K562 (cell line): ENCODE measurements around the gene NDUFB10. TPM values are rescaled to one million over a fixed set of nuclear protein-coding genes. Genes with fewer than 3 reads are reported as not detected.

Experiments
- ARID1B ChIP-seq: fragments of 450-650 bp; IDR thresholded peaks from 2 replicates; pipeline ENCODE4 v1.6.1; 2016; ENCODE audit warnings: antibody characterized with exemption, mild to moderate bottlenecking, inconsistent platforms
- ASH1L ChIP-seq: fragments of 450-650 bp; IDR thresholded peaks from 2 replicates; pipeline ENCODE4 v1.6.1; 2018; ENCODE audit warnings: borderline replicate concordance, mild to moderate bottlenecking, low read depth; ENCODE audit not compliant: partially characterized antibody
- DIDO1 ChIP-seq: fragments of 450-650 bp; IDR thresholded peaks from 2 replicates; pipeline ENCODE4 v1.6.1; 2016; ENCODE audit warnings: low read depth, missing biosample characterization, missing genetic modification characterization
- EZH2 ChIP-seq: IDR thresholded peaks from 2 replicates; pipeline ENCODE4 v1.6.1; 2012; ENCODE audit warnings: low read depth, mild to moderate bottlenecking, inconsistent platforms, low read length, borderline replicate concordance
- HEY1 ChIP-seq: fragments of 250-450 bp; sonication (Bioruptor Pico); IDR thresholded peaks from 2 replicates; pipeline ENCODE4 v1.5.0; 2020; ENCODE audit warnings: mild to moderate bottlenecking, moderate library complexity, borderline replicate concordance
- HINFP ChIP-seq: fragments of 450-650 bp; conservative IDR thresholded peaks from 2 replicates; pipeline ENCODE4 v1.6.1; 2016; ENCODE audit warnings: missing genetic modification characterization, low read depth, mild to moderate bottlenecking, control low read depth, missing compliant biosample characterization
- ILK ChIP-seq: fragments of 450-650 bp; IDR thresholded peaks from 2 replicates; pipeline ENCODE4 v1.6.1; 2016; ENCODE audit warnings: missing genetic modification characterization, low read depth, mild to moderate bottlenecking, missing compliant biosample characterization, moderate library complexity, borderline replicate concordance
- OTX1 ChIP-seq: fragments of 450-650 bp; formaldehyde crosslinking; IDR thresholded peaks from 2 replicates; pipeline ENCODE4 v1.4.0; 2022; ENCODE audit warnings: mild to moderate bottlenecking
- PHF21A ChIP-seq: fragments of 450-650 bp; IDR thresholded peaks from 2 replicates; pipeline ENCODE4 v1.6.1; 2017; ENCODE audit warnings: low read depth, borderline replicate concordance
- SNRNP70 ChIP-seq: fragments of 200-400 bp; formaldehyde crosslinking; optimal IDR thresholded peaks from 2 replicates; pipeline ENCODE3; 2017; ENCODE audit warnings: low read depth, low read length
- SOX6 ChIP-seq: fragments of 450-650 bp; IDR thresholded peaks from 2 replicates; pipeline ENCODE4 v1.6.1; 2014; ENCODE audit warnings: mild to moderate bottlenecking
- TAF7 ChIP-seq: fragments of 450-650 bp; IDR thresholded peaks from 2 replicates; pipeline ENCODE4 v1.6.1; 2016; ENCODE audit warnings: missing genetic modification characterization, missing compliant biosample characterization
- TEAD4 ChIP-seq, 2 experiments: sonication (generic) in 1 of 2; formaldehyde crosslinking in 1 of 2; IDR thresholded peaks; 2 replicates each; pipeline versions ENCODE4 v1.6.1 to v1.8.0; 2012 to 2022; ENCODE audit warnings: borderline replicate concordance in 1 of 2, inconsistent platforms in 1 of 2, low read length in 1 of 2, mild to moderate bottlenecking in 1 of 2, missing genetic modification reagents in 1 of 2
- ZNF282 ChIP-seq: sonication (generic); formaldehyde crosslinking; IDR thresholded peaks from 2 replicates; pipeline ENCODE4 v1.8.1; 2023; ENCODE audit warnings: missing genetic modification reagents
- ZNF75A ChIP-seq: fragments of 450-650 bp; formaldehyde crosslinking; IDR thresholded peaks from 2 replicates; pipeline ENCODE4 v1.4.0; 2020; ENCODE audit warnings: mild to moderate bottlenecking
- polyA plus RNA-seq, 8 experiments: library from polyadenylated mRNA; depleted of rRNA in 4 of 8; stranded (reverse) in 5 of 8; unstranded in 3 of 8; fragments of >200 nt; fragmentation: Nextera tagmentation in 2 of 8; fragmentation: Illumina TruSeq in 1 of 8; extraction: Ambion mirVana in 2 of 8; extraction: Trizol in 1 of 8; gene quantifications; 2 replicates each; pipeline versions ENCODE4 v1.2.1 to v1.2.3, GENCODE V29; 2011 to 2014; ENCODE audit warnings: inconsistent platforms in 1 of 8, missing spikeins in 1 of 8
- total RNA-seq, 7 experiments: library from RNA; depleted of rRNA in 6 of 7; stranded (reverse); fragments of >200 nt in 6 of 7; fragmentation: Illumina TruSeq in 2 of 7; extraction: Trizol in 2 of 7; gene quantifications; 2 replicates each; pipeline versions ENCODE4 v1.2.1 to v1.2.3, GENCODE V29; 2011 to 2021; ENCODE audit warnings: low replicate concordance in 1 of 7
- TF ChIP-seq, protein P1 (sequence below): fragments of 450-650 bp; IDR thresholded peaks from 2 replicates; pipeline ENCODE4 v1.6.1; 2016; ENCODE audit warnings: antibody characterized with exemption
- TF ChIP-seq, protein P2 (sequence below): fragments of 200-800 bp; sonication (Bioruptor generic); IDR thresholded peaks from 2 replicates; pipeline ENCODE4 v1.6.1; 2017; ENCODE audit warnings: missing genetic modification characterization, missing compliant biosample characterization
- TF ChIP-seq, protein P3 (sequence below): sonication (generic); formaldehyde crosslinking; IDR thresholded peaks from 2 replicates; pipeline ENCODE4 v1.8.1; 2022; ENCODE audit warnings: missing genetic modification reagents
- TF ChIP-seq, protein P4 (sequence below): fragments of 250-450 bp; sonication (Bioruptor Pico); IDR thresholded peaks from 2 replicates; pipeline ENCODE4 v1.5.0; 2022; ENCODE audit warnings: mild to moderate bottlenecking

The NDUFB10 gene
- total and polyA plus RNA-seq, 9 of the 15 experiments (the other 6 are each of a cell fraction or from before 2014, with no cell fraction given): 69.3 to 527 (median 161) TPM

- no peak for TF ChIP-seq EZH2
- no peak for TF ChIP-seq ZNF75A (CRISPR knock-in tag)
- TF ChIP-seq, protein P1, sequence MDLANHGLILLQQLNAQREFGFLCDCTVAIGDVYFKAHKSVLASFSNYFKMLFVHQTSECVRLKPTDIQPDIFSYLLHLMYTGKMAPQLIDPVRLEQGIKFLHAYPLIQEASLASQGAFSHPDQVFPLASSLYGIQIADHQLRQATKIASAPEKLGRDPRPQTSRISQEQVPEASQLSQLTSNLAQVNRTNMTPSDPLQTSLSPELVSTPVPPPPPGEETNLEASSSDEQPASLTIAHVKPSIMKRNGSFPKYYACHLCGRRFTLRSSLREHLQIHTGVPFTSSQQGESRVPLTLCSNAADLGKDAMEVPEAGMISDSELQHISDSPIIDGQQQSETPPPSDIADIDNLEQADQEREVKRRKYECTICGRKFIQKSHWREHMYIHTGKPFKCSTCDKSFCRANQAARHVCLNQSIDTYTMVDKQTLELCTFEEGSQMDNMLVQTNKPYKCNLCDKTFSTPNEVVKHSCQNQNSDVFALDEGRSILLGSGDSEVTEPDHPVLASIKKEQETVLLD: peak; percentile 35; the same call in 1 of the 2 replicates
- peak; percentile 60; the same call in 1 of the 2 replicates for TF ChIP-seq TAF7 (tag)
- no peak for TF ChIP-seq ASH1L
- no peak for TF ChIP-seq DIDO1 (tag)
- TF ChIP-seq ILK (tag): no peak
- TF ChIP-seq HINFP (tag): no peak
- no peak for TF ChIP-seq PHF21A
- TF ChIP-seq, protein P2, sequence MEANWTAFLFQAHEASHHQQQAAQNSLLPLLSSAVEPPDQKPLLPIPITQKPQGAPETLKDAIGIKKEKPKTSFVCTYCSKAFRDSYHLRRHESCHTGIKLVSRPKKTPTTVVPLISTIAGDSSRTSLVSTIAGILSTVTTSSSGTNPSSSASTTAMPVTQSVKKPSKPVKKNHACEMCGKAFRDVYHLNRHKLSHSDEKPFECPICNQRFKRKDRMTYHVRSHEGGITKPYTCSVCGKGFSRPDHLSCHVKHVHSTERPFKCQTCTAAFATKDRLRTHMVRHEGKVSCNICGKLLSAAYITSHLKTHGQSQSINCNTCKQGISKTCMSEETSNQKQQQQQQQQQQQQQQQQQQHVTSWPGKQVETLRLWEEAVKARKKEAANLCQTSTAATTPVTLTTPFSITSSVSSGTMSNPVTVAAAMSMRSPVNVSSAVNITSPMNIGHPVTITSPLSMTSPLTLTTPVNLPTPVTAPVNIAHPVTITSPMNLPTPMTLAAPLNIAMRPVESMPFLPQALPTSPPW: peak; percentile 72
- no peak for TF ChIP-seq ZNF282 (CRISPR knock-in tag)
- TF ChIP-seq, protein P3, sequence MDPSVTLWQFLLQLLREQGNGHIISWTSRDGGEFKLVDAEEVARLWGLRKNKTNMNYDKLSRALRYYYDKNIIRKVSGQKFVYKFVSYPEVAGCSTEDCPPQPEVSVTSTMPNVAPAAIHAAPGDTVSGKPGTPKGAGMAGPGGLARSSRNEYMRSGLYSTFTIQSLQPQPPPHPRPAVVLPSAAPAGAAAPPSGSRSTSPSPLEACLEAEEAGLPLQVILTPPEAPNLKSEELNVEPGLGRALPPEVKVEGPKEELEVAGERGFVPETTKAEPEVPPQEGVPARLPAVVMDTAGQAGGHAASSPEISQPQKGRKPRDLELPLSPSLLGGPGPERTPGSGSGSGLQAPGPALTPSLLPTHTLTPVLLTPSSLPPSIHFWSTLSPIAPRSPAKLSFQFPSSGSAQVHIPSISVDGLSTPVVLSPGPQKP (CRISPR knock-in tag): no peak
- TF ChIP-seq OTX1 (CRISPR knock-in tag): no peak
- TF ChIP-seq SNRNP70: no peak
- TF ChIP-seq ARID1B: no peak
- TF ChIP-seq, protein P4, sequence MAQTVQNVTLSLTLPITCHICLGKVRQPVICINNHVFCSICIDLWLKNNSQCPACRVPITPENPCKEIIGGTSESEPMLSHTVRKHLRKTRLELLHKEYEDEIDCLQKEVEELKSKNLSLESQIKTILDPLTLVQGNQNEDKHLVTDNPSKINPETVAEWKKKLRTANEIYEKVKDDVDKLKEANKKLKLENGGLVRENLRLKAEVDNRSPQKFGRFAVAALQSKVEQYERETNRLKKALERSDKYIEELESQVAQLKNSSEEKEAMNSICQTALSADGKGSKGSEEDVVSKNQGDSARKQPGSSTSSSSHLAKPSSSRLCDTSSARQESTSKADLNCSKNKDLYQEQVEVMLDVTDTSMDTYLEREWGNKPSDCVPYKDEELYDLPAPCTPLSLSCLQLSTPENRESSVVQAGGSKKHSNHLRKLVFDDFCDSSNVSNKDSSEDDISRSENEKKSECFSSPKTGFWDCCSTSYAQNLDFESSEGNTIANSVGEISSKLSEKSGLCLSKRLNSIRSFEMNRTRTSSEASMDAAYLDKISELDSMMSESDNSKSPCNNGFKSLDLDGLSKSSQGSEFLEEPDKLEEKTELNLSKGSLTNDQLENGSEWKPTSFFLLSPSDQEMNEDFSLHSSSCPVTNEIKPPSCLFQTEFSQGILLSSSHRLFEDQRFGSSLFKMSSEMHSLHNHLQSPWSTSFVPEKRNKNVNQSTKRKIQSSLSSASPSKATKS (CRISPR knock-in tag): no peak
- TF ChIP-seq TEAD4 (IDR thresholded peaks at IDR 0.05; ENCODE audit: low read length): no peak
- no peak for TF ChIP-seq TEAD4 (CRISPR knock-in tag; IDR thresholded peaks at IDR 0.05; ENCODE audit: borderline replicate concordance)
- TF ChIP-seq HEY1 (CRISPR knock-in tag): no peak
- TF ChIP-seq SOX6: no peak
Observed at GRCh38 chr16:1942810-1943726, 16.3 kb upstream of the NDUFB10 start, which contains the start of gene MSRB1 (continued).
